Activated CD8-positive, alpha-beta memory T cell treated with anti-CD3 and anti-CD28 coated beads, Interleukin-2, amount 50 U/mL, for 48 hours (primary cell): ENCODE data around the gene BCL2L2.
A peak's percentile ranks its signal among the peaks of the same experiment; 100 is the strongest.

Experiments used
- DNase-seq: peaks from one replicate; pipeline ENCODE4 v3.0.0-alpha.2; 2020

BCL2L2 gene

DNA sequence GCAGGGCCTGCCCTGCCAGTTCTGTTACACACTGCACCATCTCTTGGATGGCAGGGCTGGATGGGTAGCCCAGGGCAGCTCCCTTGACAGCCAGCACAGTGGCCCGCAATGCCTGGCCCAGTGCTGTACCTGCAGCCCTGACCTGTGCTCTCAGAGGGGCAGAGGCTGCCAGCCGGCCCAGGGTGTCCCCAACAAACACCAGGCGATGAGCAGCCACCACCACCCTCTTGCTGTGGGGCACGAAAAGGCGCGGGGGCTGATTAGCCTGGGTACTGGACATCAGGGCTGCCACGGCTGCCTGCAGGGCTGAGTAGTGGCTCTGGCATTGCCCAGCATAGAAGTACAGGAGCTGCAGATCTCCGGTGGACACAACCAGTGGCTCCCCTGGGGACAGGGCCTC, 50.6 kb downstream of the BCL2L2 start:
- DNase-seq = peak; percentile 47

DNA sequence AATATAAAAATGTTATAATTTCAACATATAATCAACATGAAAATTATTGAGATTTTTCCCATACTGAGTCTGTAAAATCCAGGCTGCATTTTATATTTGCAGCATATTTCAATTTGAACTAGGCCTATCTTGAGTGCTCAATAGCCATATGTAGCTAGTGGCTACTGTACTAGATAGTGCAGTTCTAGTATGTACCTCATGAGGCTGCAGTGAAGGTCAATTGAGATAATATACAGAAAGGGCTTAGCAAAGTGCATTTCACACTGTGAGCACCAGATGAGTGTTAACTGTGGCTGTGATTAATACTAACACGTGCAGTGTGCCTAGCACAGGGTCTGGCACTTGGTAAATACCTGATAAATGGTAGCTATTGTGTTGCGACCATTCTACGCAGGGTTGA, 51.4 kb downstream of the BCL2L2 start:
- no peak for DNase-seq

DNA sequence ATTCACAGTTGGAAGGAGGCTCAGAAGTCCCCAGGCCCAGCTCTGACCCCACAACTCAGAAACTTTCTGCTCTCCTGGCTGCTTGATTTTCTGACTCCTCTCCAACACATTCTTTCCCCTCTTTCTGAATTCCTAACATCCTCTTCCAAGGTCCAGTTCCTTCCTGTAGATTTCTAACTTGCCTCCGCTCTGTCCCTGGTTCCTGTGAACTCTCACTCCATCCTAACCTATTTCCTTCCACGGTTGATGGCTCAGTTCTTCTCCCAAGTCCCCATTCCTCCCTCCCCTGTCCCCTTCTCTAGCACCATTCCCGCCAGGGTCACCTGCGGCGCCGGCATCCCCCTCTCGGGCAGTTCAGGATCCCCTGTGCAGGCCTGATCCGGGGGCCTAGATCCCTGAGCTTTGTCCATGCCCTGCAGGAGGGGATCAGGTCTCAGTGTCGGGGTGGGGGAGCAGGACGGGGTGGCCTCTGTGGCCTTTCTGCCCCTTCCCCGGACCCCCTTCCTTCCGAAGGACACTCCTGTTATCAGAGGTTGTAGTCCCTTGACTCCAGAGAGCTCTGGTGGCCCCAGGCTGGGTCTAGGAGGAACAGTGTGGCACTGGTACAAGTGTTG, 52.0 kb downstream of the BCL2L2 start:
- no peak for DNase-seq

DNA sequence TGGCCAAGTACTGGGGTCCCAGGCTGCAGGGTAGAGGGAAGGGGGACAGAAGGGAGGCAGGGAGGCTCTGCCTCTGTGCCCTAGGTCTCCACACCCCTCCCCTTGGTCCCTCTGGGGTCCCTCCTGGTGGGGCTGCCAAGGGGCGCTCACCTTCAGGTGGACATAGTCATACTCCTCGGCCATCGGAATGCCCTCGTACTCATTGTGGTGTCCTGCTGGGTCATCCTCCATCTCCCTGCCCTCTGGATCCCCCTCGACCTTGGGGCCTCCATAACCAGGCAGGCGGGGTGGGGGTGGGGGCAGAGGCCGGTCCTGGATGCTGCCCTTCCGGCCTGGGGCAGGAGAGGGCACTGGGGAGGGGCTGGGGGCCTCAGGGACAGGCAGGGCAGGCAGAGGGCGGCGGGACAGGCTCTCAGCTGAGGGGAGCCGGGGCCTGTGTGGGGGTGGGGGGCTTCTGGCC, 52.6 kb downstream of the BCL2L2 start:
- DNase-seq = peak; percentile 45

DNA sequence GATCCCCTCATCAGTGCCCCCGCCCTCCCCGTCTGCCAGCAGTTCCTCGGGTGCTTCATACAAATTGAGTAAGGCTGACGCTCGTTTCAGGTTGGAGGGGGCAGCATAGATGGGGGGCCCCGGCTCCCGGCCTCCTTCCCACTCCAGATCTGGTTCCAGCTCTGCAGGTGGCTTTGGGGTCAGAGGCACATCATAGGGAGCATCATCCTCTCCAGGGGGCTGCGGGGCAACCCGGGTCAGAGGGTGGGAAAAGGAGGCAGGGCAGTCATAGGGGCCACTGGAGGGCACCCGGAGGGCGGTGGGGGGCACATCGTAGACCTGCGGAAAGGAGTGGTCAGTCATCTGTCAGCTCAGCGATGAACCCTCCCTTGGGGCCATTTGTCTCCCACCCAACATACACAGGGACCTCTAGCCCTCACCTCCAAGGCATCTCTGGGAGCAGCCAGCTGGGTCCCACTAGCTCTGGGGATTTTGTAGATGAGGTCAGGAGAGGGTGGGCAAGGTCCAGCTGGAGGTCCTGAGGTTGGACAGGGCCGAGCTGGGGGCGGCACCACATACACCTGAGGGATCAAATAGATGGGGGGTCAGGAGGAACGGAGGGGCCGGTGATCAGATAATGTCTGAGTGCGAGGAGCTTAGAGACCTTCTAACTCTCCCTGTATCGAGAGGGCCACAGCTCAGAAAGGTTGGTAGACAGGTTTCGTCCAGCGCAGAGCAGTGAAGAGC, 53.3 kb downstream of the BCL2L2 start:
- no peak for DNase-seq

DNA sequence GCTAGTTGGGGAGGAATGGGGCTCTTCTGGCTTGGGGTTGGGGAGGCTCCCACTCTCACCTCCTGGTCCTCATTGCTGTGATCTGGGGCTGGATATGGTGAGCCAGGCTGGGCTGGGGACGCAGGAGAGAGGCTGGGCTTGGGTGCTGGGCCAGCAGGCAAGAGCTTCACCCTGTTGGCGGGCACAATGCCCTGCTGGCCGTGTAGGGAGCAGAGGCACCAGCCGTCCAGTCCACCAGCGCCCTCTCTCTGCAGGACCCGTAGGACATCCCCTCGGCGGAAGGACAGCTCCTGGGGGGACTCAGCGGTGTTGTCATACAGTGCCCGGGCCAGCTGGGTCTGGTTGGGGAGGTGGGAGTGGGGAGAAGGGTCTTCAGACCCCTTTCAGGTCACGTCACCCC, 53.9 kb downstream of the BCL2L2 start:
- no peak for DNase-seq

DNA sequence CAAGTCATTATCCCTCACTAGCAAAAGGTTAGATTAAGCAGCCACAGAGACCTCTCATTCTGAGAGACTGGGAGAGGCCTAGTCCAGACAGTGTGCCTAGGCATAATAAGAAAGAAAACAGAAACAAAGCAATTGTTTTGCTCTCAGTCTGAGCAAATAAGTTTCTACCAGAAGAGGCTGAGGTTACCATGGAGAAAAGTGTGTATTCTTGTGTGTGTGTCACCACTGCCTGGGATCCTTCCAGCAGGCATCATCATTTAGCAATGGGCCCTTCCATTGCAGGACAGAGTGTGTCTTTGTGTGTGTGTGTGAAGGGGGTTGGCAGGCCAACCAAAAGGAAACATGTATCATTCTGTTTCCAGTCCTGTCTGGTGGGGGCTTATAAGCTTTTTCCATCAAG, 54.7 kb downstream of the BCL2L2 start:
- DNase-seq = no peak
